Neural cell (in vitro differentiated cells): ENCODE measurements around the gene MYH13. TPM values are rescaled to one million over a fixed set of nuclear protein-coding genes. Genes with fewer than 3 reads are reported as not detected.

Experiments
- H2AFZ ChIP-seq: fragments of 200-600, 300-800 bp; sonication (generic), shearing (Covaris generic); 2 replicates; pipeline ENCODE4 v1.6.0; 2014; ENCODE audit warnings: low read depth, mild to moderate bottlenecking, antibody characterized with exemption, low read length, moderate library complexity
- H3F3A ChIP-seq: fragments of 200-600 bp; shearing (Covaris generic); 2 replicates; pipeline ENCODE4 v1.6.1; 2016; ENCODE audit warnings: mild to moderate bottlenecking, moderate library complexity, mixed read lengths, antibody characterized with exemption, low read length; ENCODE audit not compliant: insufficient read depth, poor library complexity, severe bottlenecking
- H3K27ac ChIP-seq: fragments of 200-600, 300-800 bp; sonication (generic), shearing (Covaris generic); 2 replicates; pipeline ENCODE4 v1.5.1; 2014; ENCODE audit warnings: mild to moderate bottlenecking, low read length, moderate library complexity
- H3K27me3 ChIP-seq: fragments of 300-800, 200-600 bp; sonication (generic), shearing (Covaris generic); 2 replicates; pipeline ENCODE4 v1.6.0; 2014; ENCODE audit warnings: mild to moderate bottlenecking, low read depth, low read length, moderate library complexity; ENCODE audit not compliant: insufficient read depth
- H3K36me3 ChIP-seq: fragments of 300-800, 200-600 bp; sonication (generic), shearing (Covaris generic); 2 replicates; pipeline ENCODE4 v1.5.1; 2014; ENCODE audit warnings: mild to moderate bottlenecking, antibody characterized with exemption, low read length, moderate library complexity; ENCODE audit not compliant: insufficient read depth
- H3K4me2 ChIP-seq: fragments of 300-800, 200-600 bp; sonication (generic), shearing (Covaris generic); 2 replicates; pipeline ENCODE4 v1.6.0; 2014; ENCODE audit warnings: mild to moderate bottlenecking, low read length
- H3K4me3 ChIP-seq: fragments of 300-800, 200-600 bp; sonication (generic), shearing (Covaris generic); 2 replicates; pipeline ENCODE4 v1.5.1; 2014; ENCODE audit warnings: mild to moderate bottlenecking, low read length, moderate library complexity
- H3K79me2 ChIP-seq: fragments of 200-600 bp; shearing (Covaris generic); replicated peaks from 2 replicates; pipeline ENCODE4 v1.6.0; 2014; ENCODE audit warnings: mild to moderate bottlenecking, low read length, moderate library complexity; ENCODE audit not compliant: insufficient read depth
- H3K9ac ChIP-seq: fragments of 300-800, 200-600 bp; sonication (generic), shearing (Covaris generic); 2 replicates; pipeline ENCODE4 v1.6.1; 2016; ENCODE audit warnings: mild to moderate bottlenecking, low read length, mixed read lengths
- H3K9me2 ChIP-seq: fragments of 200-600 bp; shearing (Covaris generic); 2 replicates; pipeline ENCODE4 v1.6.1; 2016; ENCODE audit warnings: mild to moderate bottlenecking, low read length, mixed read lengths; ENCODE audit not compliant: insufficient read depth
- H3K9me3 ChIP-seq: fragments of 200-600, 300-800 bp; sonication (generic), shearing (Covaris generic); 2 replicates; pipeline ENCODE4 v1.6.1; 2016; ENCODE audit warnings: mild to moderate bottlenecking, mixed run types, low read length, moderate library complexity, mixed read lengths
- H4K20me1 ChIP-seq: fragments of 200-600 bp; shearing (Covaris generic); 2 replicates; pipeline ENCODE4 v1.6.1; 2016; ENCODE audit warnings: mild to moderate bottlenecking, mixed run types; ENCODE audit not compliant: insufficient read depth
- EP300 ChIP-seq: fragments of 450-650 bp; conservative IDR thresholded peaks from 2 replicates; pipeline ENCODE4 v1.6.1; 2014; ENCODE audit warnings: antibody characterized with exemption, mild to moderate bottlenecking, moderate library complexity; ENCODE audit not compliant: poor library complexity, severe bottlenecking
- EZH2 ChIP-seq: fragments of 200-600, 300-800 bp; shearing (Covaris generic), sonication (generic); IDR thresholded peaks from 2 replicates; pipeline ENCODE4 v1.6.1; 2014; ENCODE audit warnings: antibody characterized with exemption, low read length, borderline replicate concordance, mild to moderate bottlenecking; ENCODE audit not compliant: insufficient read depth, poor library complexity, severe bottlenecking
- MXI1 ChIP-seq: fragments of 450-650 bp; conservative IDR thresholded peaks from 2 replicates; pipeline ENCODE4 v1.6.1; 2014; ENCODE audit warnings: antibody characterized with exemption, mild to moderate bottlenecking; ENCODE audit not compliant: poor library complexity, severe bottlenecking
- POLR2AphosphoS5 ChIP-seq: IDR thresholded peaks from 2 replicates; pipeline ENCODE4 v1.6.1; 2012
- RAD21 ChIP-seq: fragments of 450-650 bp; conservative IDR thresholded peaks from 2 replicates; pipeline ENCODE4 v1.6.1; 2014; ENCODE audit warnings: antibody characterized with exemption, mild to moderate bottlenecking, moderate library complexity
- SMC3 ChIP-seq: fragments of 450-650 bp; conservative IDR thresholded peaks from 2 replicates; pipeline ENCODE4 v1.6.1; 2014; ENCODE audit warnings: antibody characterized with exemption, mild to moderate bottlenecking, moderate library complexity; ENCODE audit not compliant: poor library complexity
- TAF1 ChIP-seq: IDR thresholded peaks from 2 replicates; pipeline ENCODE4 v1.6.1; 2012; ENCODE audit warnings: low read depth
- polyA plus RNA-seq: library from polyadenylated mRNA; depleted of rRNA; stranded (reverse); fragments of >200 nt; gene quantifications from 2 replicates; pipeline ENCODE4 v1.2.3, GENCODE V29; 2014
- TF ChIP-seq, protein P1 (sequence below): IDR thresholded peaks from 2 replicates; pipeline ENCODE4 v1.6.1; 2012; ENCODE audit warnings: borderline replicate concordance
- TF ChIP-seq, protein P2 (sequence below): fragments of 450-650 bp; IDR thresholded peaks from 2 replicates; pipeline ENCODE4 v1.5.1; 2014; ENCODE audit warnings: antibody characterized with exemption, mild to moderate bottlenecking, moderate library complexity; ENCODE audit not compliant: poor library complexity, severe bottlenecking

Gene MYH13
- polyA plus RNA-seq, 1 donor from 2014 or later = 0.05 TPM

DNA sequence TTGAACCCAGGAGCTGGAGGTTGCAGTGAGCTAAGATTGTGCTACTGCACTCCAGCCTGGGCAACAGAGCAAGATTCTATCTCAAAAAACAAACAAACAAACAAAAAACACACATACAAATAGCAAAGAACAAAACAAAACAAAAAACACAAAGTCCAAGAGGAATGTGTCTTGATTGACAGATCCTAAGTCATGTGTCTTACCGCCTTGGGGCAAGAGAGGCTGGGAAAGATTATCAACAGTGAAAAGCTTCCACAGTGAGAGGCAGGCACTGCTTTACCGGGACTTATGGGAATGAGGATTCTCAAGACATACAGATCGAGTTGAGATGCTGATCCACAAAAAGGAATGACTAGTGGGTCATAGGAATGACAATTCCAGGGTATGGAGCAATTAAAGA lies 111.7 kb downstream of the MYH13 start:
- H3K9me3 ChIP-seq = no peaks in the 10 kb centered on the region
- H3K79me2 ChIP-seq = no peaks in the 10 kb centered on the region
- H4K20me1 ChIP-seq = no peaks in the 10 kb centered on the region
- H3K9me2 ChIP-seq = no peaks in the 10 kb centered on the region
- H3K27me3 ChIP-seq = no peaks in the 10 kb centered on the region
- TF ChIP-seq MXI1 (no peak), EP300 (no peak), POLR2AphosphoS5 (no peak), RAD21 (no peak), TAF1 (no peak), SMC3 (no peak), EZH2 (no peak)
- TF ChIP-seq, protein P1, sequence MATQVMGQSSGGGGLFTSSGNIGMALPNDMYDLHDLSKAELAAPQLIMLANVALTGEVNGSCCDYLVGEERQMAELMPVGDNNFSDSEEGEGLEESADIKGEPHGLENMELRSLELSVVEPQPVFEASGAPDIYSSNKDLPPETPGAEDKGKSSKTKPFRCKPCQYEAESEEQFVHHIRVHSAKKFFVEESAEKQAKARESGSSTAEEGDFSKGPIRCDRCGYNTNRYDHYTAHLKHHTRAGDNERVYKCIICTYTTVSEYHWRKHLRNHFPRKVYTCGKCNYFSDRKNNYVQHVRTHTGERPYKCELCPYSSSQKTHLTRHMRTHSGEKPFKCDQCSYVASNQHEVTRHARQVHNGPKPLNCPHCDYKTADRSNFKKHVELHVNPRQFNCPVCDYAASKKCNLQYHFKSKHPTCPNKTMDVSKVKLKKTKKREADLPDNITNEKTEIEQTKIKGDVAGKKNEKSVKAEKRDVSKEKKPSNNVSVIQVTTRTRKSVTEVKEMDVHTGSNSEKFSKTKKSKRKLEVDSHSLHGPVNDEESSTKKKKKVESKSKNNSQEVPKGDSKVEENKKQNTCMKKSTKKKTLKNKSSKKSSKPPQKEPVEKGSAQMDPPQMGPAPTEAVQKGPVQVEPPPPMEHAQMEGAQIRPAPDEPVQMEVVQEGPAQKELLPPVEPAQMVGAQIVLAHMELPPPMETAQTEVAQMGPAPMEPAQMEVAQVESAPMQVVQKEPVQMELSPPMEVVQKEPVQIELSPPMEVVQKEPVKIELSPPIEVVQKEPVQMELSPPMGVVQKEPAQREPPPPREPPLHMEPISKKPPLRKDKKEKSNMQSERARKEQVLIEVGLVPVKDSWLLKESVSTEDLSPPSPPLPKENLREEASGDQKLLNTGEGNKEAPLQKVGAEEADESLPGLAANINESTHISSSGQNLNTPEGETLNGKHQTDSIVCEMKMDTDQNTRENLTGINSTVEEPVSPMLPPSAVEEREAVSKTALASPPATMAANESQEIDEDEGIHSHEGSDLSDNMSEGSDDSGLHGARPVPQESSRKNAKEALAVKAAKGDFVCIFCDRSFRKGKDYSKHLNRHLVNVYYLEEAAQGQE = no peak
- TF ChIP-seq, protein P2, sequence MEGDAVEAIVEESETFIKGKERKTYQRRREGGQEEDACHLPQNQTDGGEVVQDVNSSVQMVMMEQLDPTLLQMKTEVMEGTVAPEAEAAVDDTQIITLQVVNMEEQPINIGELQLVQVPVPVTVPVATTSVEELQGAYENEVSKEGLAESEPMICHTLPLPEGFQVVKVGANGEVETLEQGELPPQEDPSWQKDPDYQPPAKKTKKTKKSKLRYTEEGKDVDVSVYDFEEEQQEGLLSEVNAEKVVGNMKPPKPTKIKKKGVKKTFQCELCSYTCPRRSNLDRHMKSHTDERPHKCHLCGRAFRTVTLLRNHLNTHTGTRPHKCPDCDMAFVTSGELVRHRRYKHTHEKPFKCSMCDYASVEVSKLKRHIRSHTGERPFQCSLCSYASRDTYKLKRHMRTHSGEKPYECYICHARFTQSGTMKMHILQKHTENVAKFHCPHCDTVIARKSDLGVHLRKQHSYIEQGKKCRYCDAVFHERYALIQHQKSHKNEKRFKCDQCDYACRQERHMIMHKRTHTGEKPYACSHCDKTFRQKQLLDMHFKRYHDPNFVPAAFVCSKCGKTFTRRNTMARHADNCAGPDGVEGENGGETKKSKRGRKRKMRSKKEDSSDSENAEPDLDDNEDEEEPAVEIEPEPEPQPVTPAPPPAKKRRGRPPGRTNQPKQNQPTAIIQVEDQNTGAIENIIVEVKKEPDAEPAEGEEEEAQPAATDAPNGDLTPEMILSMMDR = no peak
- no peaks in the 10 kb centered on the region for H3K36me3 ChIP-seq
- H3K9ac ChIP-seq = no peak overlapping the region
- H3K4me2 ChIP-seq = no peak overlapping the region
- no peaks in the 10 kb centered on the region for H3F3A ChIP-seq
- no peak overlapping the region for H3K27ac ChIP-seq
- H2AFZ ChIP-seq = no peak overlapping the region
- no peak overlapping the region for H3K4me3 ChIP-seq

DNA sequence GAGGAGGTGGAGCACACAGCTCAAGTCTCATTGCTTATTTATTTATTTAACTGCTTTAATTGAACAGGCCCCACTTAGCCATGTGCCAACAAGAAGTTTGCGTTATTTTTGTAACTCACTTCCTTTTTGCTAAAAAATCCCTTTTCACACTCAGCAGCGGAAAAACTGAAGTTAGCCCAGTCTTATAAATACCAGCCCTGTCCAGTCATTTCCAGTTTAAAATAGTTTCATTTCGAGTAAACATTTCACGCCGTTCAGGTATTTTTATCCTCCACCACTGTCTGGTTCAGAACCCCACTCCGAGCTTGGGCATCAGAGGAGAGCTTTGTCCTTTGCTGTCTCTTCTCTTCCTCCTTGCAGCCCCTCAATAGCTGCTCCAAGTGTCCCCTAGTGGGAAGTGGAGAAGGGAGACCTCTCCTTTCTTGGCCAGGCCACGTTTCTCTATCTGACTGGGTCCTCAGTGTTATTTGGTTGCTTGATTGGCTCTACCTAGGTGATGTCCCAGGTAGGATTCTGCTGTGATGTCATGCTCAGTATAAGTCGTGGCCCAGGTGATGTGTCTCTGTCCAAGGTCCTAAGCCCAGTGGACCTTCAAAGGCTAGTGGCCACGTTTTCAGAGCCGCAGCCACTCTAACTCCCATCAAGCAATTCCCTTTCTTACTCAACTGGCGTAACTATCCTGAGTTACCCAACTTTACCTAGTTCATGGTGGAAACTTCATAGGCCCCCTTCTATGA lies 121.4 kb downstream of the MYH13 start:
- H3K79me2 ChIP-seq = no peaks in the 10 kb centered on the region
- no peak overlapping the region for H3K4me3 ChIP-seq
- no peaks in the 10 kb centered on the region for H3K27me3 ChIP-seq
- H3K9ac ChIP-seq = no peak overlapping the region
- H3K36me3 ChIP-seq = no peaks in the 10 kb centered on the region
- no peaks in the 10 kb centered on the region for H3K9me2 ChIP-seq
- no peak for TF ChIP-seq TAF1
- no peak for TF ChIP-seq SMC3
- TF ChIP-seq MXI1 = no peak
- TF ChIP-seq EP300 = no peak
- TF ChIP-seq, protein P1 = no peak
- no peak for TF ChIP-seq RAD21
- TF ChIP-seq POLR2AphosphoS5 = no peak
- TF ChIP-seq EZH2 = no peak
- TF ChIP-seq, protein P2 = no peak
- H3K27ac ChIP-seq = no peak overlapping the region
- H3K4me2 ChIP-seq = no peak overlapping the region
- no peak overlapping the region for H2AFZ ChIP-seq
- no peaks in the 10 kb centered on the region for H4K20me1 ChIP-seq
- H3K9me3 ChIP-seq = no peaks in the 10 kb centered on the region
- no peaks in the 10 kb centered on the region for H3F3A ChIP-seq
